Measurements from ENCODE around the gene SIDT1. TPM values are rescaled to one million over a fixed set of nuclear protein-coding genes. Genes with fewer than 3 reads are reported as not detected.

SIDT1 gene
- total and polyA plus RNA-seq, 2 donors (not counting 1 experiment from before 2014, with no cell fraction given) = 0.01 TPM; not detected in 1

DNA sequence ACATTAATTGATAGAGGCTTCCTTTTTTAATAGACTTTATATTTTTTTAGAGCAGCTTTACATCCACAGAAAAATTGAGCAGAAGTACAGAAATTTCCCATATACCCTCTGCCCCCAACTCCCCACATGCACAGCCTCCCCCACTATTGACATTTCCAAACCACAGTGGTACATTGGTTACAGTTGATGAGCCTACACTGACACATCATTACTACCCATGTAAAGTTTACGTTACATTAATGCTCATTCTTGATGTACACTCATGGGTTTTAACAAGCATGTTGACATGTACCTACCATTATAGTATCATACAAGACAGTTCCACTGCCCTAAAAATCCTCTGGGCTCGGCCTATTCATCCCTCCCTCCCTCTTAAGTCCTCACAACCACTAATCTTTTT lies 85.4 kb downstream of the SIDT1 start:
- Histone ChIP-seq H3K79me2 (ENCODE audit: control insufficient read depth, insufficient read depth, low read length) (no peaks in the 10 kb centered on the region), H4K20me1 (ENCODE audit: control insufficient read depth, extremely low read depth, insufficient read depth, low read length) (no peaks in the 10 kb centered on the region), H3K4me2 (ENCODE audit: extremely low read depth, insufficient read depth, low read length) (no peak overlapping the region), H2AFZ (ENCODE audit: low read length) (no peak overlapping the region), H3K27ac (ENCODE audit: insufficient read depth, low read length) (no peak overlapping the region), H3K9ac (ENCODE audit: insufficient read depth, low read length) (no peak overlapping the region), H3K9me3 (ENCODE audit: control insufficient read depth, insufficient read depth, low read depth, low read length) (no peaks in the 10 kb centered on the region), H3K4me3 (replicated peaks in 1 of 4; ENCODE audit: control extremely low read depth in 1 of 4, insufficient read depth in 1 of 4, low read depth in 3 of 4, low read length in 4 of 4) (no peak overlapping the region), H3K36me3 (ENCODE audit: control insufficient read depth, insufficient read depth, low read length) (no peaks in the 10 kb centered on the region), H3K27me3 (ENCODE audit: control insufficient read depth, insufficient read depth, low read length) (peaks cover 7% of the 10 kb centered on the region), H3K4me1 (ENCODE audit: control insufficient read depth, extremely low read depth, insufficient read depth, low read length) (no peaks in the 10 kb centered on the region)
- no peak for TF ChIP-seq CTCF (conservative IDR thresholded peaks at IDR 0.05 in 1 of 2, IDR thresholded peaks at IDR 0.05 in 1 of 2; ENCODE audit: low read depth in 1 of 2, low read length in 2 of 2)
- TF ChIP-seq EZH2 (IDR thresholded peaks at IDR 0.05; ENCODE audit: low read length, missing control alignments) = no peak
- DNase-seq (ENCODE audit: low read depth in 2 of 2) = no peak

DNA sequence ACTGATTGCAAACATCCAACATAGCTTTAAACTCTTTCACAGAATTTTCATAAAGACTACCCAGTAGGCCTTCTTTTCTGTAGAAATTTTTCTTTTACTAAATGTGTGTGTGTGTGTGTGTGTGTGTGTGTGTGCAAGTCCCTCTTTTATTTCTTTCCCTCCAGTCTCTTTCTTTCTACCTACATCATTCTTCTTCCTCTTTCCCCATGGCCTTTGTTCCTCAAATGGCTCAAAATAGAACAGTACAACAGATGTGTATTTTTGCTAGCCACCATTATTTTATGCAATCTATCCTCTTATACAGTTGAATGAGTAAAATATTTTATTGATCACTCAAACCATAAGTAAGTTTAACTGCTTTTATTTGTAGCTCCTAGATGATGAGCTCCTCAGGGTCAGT lies 87.7 kb downstream of the SIDT1 start:
- peaks cover 4% of the 10 kb centered on the region for H3K27me3 ChIP-seq (ENCODE audit: control insufficient read depth, insufficient read depth, low read length)
- no peaks in the 10 kb centered on the region for H3K9me3 ChIP-seq (ENCODE audit: control insufficient read depth, insufficient read depth, low read depth, low read length)
- H3K79me2 ChIP-seq (ENCODE audit: control insufficient read depth, insufficient read depth, low read length) = no peaks in the 10 kb centered on the region
- H4K20me1 ChIP-seq (ENCODE audit: control insufficient read depth, extremely low read depth, insufficient read depth, low read length) = no peaks in the 10 kb centered on the region
- TF ChIP-seq CTCF (conservative IDR thresholded peaks at IDR 0.05 in 1 of 2, IDR thresholded peaks at IDR 0.05 in 1 of 2; ENCODE audit: low read depth in 1 of 2, low read length in 2 of 2) = no peak
- TF ChIP-seq EZH2 (IDR thresholded peaks at IDR 0.05; ENCODE audit: low read length, missing control alignments) = no peak
- H3K4me2 ChIP-seq (ENCODE audit: extremely low read depth, insufficient read depth, low read length) = no peak overlapping the region
- no peak overlapping the region for H3K4me3 ChIP-seq (replicated peaks in 1 of 4; ENCODE audit: control extremely low read depth in 1 of 4, insufficient read depth in 1 of 4, low read depth in 3 of 4, low read length in 4 of 4)
- H2AFZ ChIP-seq (ENCODE audit: low read length) = no peak overlapping the region
- no peak for DNase-seq (ENCODE audit: low read depth in 2 of 2)
- no peaks in the 10 kb centered on the region for H3K4me1 ChIP-seq (ENCODE audit: control insufficient read depth, extremely low read depth, insufficient read depth, low read length)
- no peaks in the 10 kb centered on the region for H3K36me3 ChIP-seq (ENCODE audit: control insufficient read depth, insufficient read depth, low read length)
- no peak overlapping the region for H3K9ac ChIP-seq (ENCODE audit: insufficient read depth, low read length)
- no peak overlapping the region for H3K27ac ChIP-seq (ENCODE audit: insufficient read depth, low read length)

- H3K9ac ChIP-seq (ENCODE audit: insufficient read depth, low read length) = no peak overlapping the region
- H3K9me3 ChIP-seq (ENCODE audit: control insufficient read depth, insufficient read depth, low read depth, low read length) = no peaks in the 10 kb centered on the region
- no peak overlapping the region for H3K27ac ChIP-seq (ENCODE audit: insufficient read depth, low read length)
- H3K36me3 ChIP-seq (ENCODE audit: control insufficient read depth, insufficient read depth, low read length) = no peaks in the 10 kb centered on the region
- H3K4me3 ChIP-seq (replicated peaks in 1 of 4; ENCODE audit: control extremely low read depth in 1 of 4, insufficient read depth in 1 of 4, low read depth in 3 of 4, low read length in 4 of 4) = peak overlapping the region in 2 of 4 experiments; percentile 8 to 36
- no peaks in the 10 kb centered on the region for H3K4me1 ChIP-seq (ENCODE audit: control insufficient read depth, extremely low read depth, insufficient read depth, low read length)
- H3K79me2 ChIP-seq (ENCODE audit: control insufficient read depth, insufficient read depth, low read length) = no peaks in the 10 kb centered on the region
- peaks cover under 1% of the 10 kb centered on the region for H3K27me3 ChIP-seq (ENCODE audit: control insufficient read depth, insufficient read depth, low read length)
- peak overlapping the region; percentile 24 for H2AFZ ChIP-seq (ENCODE audit: low read length)
- no peaks in the 10 kb centered on the region for H4K20me1 ChIP-seq (ENCODE audit: control insufficient read depth, extremely low read depth, insufficient read depth, low read length)
- TF ChIP-seq CTCF (conservative IDR thresholded peaks at IDR 0.05 in 1 of 2, IDR thresholded peaks at IDR 0.05 in 1 of 2; ENCODE audit: low read depth in 1 of 2, low read length in 2 of 2) (peak in 1 of 2 donors; percentile 27), EZH2 (IDR thresholded peaks at IDR 0.05; ENCODE audit: low read length, missing control alignments) (no peak)
- peak overlapping the region; percentile 18 for H3K4me2 ChIP-seq (ENCODE audit: extremely low read depth, insufficient read depth, low read length)
- DNase-seq (ENCODE audit: low read depth in 2 of 2) = no peak
Observed at GRCh38 chr3:113623324-113623723, 91.0 kb downstream of the SIDT1 start.

All from fibroblast of lung (primary cell).